Measurements from ENCODE around the gene OVCA2. TPM values are rescaled to one million over a fixed set of nuclear protein-coding genes. Genes with fewer than 3 reads are reported as not detected.

OVCA2 gene
- total and polyA plus RNA-seq, 12 donors = 37.2 to 155 (median 64.0) TPM

DNA sequence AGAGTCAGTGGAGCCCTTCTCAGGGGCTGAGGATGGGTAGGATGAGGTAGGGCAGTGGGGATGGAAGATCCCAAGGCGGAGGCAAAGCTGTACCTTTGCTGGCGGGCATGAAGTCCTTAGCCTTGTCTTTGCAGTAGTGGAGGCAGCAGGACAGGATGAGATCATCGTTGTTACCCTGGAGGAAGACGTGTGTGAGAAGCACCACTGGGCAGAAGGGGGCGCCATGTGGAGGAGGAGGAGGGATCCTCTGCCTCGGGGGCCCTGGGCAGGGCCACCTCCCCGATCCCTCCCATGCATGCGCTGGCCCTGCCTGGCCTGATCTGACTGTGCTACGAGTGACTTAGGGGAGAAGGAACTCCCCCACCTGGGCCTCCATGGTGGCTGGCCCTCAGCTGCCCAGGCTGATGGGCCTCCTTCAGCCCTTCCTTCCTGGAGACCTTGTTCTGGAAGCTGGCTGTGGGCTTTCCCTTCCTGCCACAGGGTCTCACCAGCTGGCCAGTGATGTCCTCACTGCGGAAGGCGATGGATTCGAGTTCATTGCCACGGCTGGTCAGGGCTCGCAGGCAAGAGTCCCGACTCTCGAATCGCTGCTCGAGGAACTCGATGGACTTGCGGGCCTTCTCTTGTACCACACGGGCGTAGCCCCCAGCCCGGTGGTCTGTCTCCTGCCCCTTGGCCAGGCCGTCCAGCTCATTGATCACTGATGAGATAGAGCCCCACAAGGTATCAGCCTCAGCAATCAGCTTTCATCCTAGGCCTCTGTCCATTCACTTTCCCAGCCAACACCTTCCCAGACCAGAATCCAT lies 23.4 kb downstream of the OVCA2 start:
- 53 to 82% (median 75%) methylated on average over 7 to 24 of the region's 24 CpGs for WGBS, 4 donors
- Histone ChIP-seq H3K36me3 (replicated peaks in 1 of 2) (peaks cover 0 to 21% of the 10 kb centered on the region in 2 donors), H3K9me3 (replicated peaks in 1 of 3) (no peaks in the 10 kb centered on the region), H3K27me3 (no peaks in the 10 kb centered on the region), H3K27ac (peak overlapping the region in 4 of 5 donors; percentile 5 to 88 (median 55)), H3K4me3 (no peak overlapping the region), H3K4me1 (replicated peaks in 1 of 2) (peaks cover 6 to 47% of the 10 kb centered on the region in 2 donors)
- peak in 3 of 7 donors; percentile 56 to 71 (median 60) for DNase-seq
- TF ChIP-seq POLR2A (IDR thresholded peaks at IDR 0.05) = no peak
- TF ChIP-seq, protein P1, sequence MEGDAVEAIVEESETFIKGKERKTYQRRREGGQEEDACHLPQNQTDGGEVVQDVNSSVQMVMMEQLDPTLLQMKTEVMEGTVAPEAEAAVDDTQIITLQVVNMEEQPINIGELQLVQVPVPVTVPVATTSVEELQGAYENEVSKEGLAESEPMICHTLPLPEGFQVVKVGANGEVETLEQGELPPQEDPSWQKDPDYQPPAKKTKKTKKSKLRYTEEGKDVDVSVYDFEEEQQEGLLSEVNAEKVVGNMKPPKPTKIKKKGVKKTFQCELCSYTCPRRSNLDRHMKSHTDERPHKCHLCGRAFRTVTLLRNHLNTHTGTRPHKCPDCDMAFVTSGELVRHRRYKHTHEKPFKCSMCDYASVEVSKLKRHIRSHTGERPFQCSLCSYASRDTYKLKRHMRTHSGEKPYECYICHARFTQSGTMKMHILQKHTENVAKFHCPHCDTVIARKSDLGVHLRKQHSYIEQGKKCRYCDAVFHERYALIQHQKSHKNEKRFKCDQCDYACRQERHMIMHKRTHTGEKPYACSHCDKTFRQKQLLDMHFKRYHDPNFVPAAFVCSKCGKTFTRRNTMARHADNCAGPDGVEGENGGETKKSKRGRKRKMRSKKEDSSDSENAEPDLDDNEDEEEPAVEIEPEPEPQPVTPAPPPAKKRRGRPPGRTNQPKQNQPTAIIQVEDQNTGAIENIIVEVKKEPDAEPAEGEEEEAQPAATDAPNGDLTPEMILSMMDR (IDR thresholded peaks at IDR 0.05) = peak in 4 of 6 experiments; percentile 26 to 43 (median 37)
- intact Hi-C loops (cut with DNase I) = no loop called here

DNA sequence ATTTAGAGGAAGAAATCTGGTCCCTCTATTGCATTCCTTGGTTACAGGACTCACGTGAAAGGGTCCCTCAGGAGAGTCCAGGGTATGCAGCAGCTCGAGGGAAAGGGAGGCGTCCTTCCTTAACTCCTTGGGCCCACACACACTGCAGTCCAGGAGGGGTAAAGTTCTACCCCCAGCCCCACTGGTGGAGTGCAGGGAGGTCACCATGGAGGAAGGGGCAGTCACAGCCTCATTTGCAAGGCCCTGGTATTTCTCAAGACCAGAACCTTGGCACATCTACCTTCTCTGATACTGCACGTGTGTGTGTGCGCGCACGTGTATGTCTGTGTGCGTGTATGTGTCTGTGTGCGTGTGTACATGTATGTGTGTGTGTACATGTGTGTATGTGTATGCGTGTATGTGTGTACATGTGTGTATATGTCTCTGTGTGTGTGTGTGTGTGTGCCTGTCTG lies 24.2 kb downstream of the OVCA2 start:
- intact Hi-C loops (cut with DNase I) = no loop called here
- DNase-seq = no peak
- H3K27ac ChIP-seq = peak overlapping the region in 3 of 5 donors; percentile 5 to 88 (median 78)
- peaks cover 0 to 21% of the 10 kb centered on the region in 2 donors for H3K36me3 ChIP-seq (replicated peaks in 1 of 2)
- no peak for TF ChIP-seq POLR2A (IDR thresholded peaks at IDR 0.05)
- TF ChIP-seq, protein P1 (IDR thresholded peaks at IDR 0.05) = no peak
- WGBS, 4 donors = 78 to 85% (median 84%) methylated on average over 8 to 10 of the region's 10 CpGs
- no peaks in the 10 kb centered on the region for H3K9me3 ChIP-seq (replicated peaks in 1 of 3)
- peaks cover 6 to 53% of the 10 kb centered on the region in 2 donors for H3K4me1 ChIP-seq (replicated peaks in 1 of 2)
- H3K27me3 ChIP-seq = no peaks in the 10 kb centered on the region
- no peak overlapping the region for H3K4me3 ChIP-seq

- Histone ChIP-seq H3K36me3 (replicated peaks in 1 of 2) (peaks cover 0 to 21% of the 10 kb centered on the region in 2 donors), H3K27me3 (no peaks in the 10 kb centered on the region), H3K9me3 (replicated peaks in 1 of 3) (no peaks in the 10 kb centered on the region), H3K27ac (peak overlapping the region in 4 of 5 donors; percentile 34 to 88 (median 62)), H3K4me1 (replicated peaks in 1 of 2) (peaks cover 6 to 51% of the 10 kb centered on the region in 2 donors), H3K4me3 (no peak overlapping the region)
- DNase-seq = peak in 1 of 7 donors; percentile 54
- WGBS, 4 donors = 63 to 82% (median 72%) methylated on average over 12 to 14 of the region's 14 CpGs
- intact Hi-C loops (cut with DNase I) = no loop called here
- TF ChIP-seq, protein P1 (IDR thresholded peaks at IDR 0.05) = no peak
- no peak for TF ChIP-seq POLR2A (IDR thresholded peaks at IDR 0.05)
Measured at GRCh38 chr17:2067048-2067561, 25.3 kb downstream of the OVCA2 start.

GRCh38 chr17:2067608-2068024 lies 25.8 kb downstream of the OVCA2 start:
- H3K27ac ChIP-seq = peak overlapping the region in 4 of 5 donors; percentile 34 to 88 (median 62)
- H3K9me3 ChIP-seq (replicated peaks in 1 of 3) = no peaks in the 10 kb centered on the region
- H3K4me3 ChIP-seq = no peak overlapping the region
- H3K27me3 ChIP-seq = no peaks in the 10 kb centered on the region
- WGBS, 4 donors = 67 to 75% (median 72%) methylated on average over 4 to 5 of the region's 5 CpGs
- TF ChIP-seq, protein P1 (IDR thresholded peaks at IDR 0.05) = no peak
- no peak for TF ChIP-seq POLR2A (IDR thresholded peaks at IDR 0.05)
- intact Hi-C loops (cut with DNase I) = no loop called here
- H3K4me1 ChIP-seq (replicated peaks in 1 of 2) = peaks cover 6 to 50% of the 10 kb centered on the region in 2 donors
- peaks cover 0 to 21% of the 10 kb centered on the region in 2 donors for H3K36me3 ChIP-seq (replicated peaks in 1 of 2)
- DNase-seq = peak in 1 of 7 donors; percentile 67

Data from adrenal gland (tissue), 12 donors.